HUDEP-2 (cell line): ENCODE results near the gene SNAP47.
"Not testable (repeated sequence)": the region's sequence is repeated elsewhere in the genome, so short reads cannot be mapped to it uniquely, and the experiment has no call there.

ENCODE experiments used
- DNase-seq, 76 experiments: peaks; one replicate each; lab custom pipeline; 2025; ENCODE audit not compliant: unreplicated experiment in 76 of 76; lab: John Stamatoyannopoulos, UW

The SNAP47 gene, protein sequence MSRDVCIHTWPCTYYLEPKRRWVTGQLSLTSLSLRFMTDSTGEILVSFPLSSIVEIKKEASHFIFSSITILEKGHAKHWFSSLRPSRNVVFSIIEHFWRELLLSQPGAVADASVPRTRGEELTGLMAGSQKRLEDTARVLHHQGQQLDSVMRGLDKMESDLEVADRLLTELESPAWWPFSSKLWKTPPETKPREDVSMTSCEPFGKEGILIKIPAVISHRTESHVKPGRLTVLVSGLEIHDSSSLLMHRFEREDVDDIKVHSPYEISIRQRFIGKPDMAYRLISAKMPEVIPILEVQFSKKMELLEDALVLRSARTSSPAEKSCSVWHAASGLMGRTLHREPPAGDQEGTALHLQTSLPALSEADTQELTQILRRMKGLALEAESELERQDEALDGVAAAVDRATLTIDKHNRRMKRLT

DNA sequence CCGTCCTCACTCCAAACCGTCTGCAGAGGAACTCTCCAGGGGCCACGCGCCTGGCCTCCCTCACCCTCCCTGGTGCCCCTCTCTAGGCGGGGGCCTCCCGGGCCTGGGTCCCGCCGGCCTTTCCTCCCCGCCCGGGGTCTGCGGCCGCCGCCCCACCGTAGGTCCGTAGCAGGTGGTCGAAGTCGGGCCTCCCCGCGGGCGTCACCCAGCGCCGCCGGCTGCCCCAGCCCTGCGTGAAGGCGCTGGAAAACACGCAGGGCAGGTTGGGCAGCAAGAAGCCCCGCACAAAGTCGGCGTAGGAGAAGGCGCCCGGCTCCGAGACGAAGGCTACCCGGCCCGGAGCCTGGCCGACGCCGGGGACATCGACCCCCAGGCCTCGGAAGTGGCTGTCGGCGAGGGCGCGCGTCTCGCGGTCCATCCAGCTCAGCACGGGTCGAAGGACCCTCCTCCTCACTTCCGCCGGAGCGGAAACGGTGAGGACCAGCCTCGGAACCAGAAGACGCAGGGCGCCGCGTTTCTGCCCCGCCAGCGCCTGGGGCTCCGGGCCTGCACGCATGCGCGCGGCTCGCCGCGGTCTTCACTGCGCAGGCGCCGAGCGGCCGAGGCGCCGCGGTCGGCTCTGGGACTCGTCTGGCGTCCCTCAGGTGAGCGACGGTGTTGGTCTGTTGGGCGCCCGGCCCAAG is at the start of gene SNAP47, which contains the start of gene JMJD4:
Gene SNAP47, plus strand, starts transcription at position 580 of the 683 bp plus-strand sequence. CDS start 12,302 bp downstream, outside the sequence.
Gene JMJD4, minus strand, starts transcription at position 447 of the 683 bp plus-strand sequence. Its CDS starts 29 bp downstream, at position 418.
- DNase-seq = peak in 74 of 76 experiments; percentile 29 to 94 (median 82)

DNA sequence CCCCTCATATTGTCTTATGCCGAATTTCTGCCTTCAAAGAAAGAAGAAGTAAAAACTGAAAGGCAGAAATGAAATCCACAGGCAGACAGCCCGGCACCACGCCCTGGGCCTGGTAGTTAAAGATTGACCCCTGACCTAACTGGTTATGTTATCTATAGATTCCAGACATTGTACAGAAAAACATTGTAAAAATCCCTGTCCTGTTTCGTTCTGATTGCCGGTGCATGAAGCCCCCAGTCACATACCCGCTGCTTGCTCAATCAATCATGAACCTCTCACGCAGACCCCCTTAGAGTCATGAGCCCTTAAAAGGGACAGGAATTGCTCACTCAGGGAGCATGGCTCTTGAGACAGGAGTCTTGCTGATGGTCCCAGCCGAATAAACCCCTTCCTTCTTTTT is 49.4 kb upstream of the SNAP47 start:
- DNase-seq = peak in 1 of 76 experiments; percentile 0

- DNase-seq = no peak
Measured at GRCh38 chr1:227697321-227697864, 37.8 kb upstream of the SNAP47 start.

DNA sequence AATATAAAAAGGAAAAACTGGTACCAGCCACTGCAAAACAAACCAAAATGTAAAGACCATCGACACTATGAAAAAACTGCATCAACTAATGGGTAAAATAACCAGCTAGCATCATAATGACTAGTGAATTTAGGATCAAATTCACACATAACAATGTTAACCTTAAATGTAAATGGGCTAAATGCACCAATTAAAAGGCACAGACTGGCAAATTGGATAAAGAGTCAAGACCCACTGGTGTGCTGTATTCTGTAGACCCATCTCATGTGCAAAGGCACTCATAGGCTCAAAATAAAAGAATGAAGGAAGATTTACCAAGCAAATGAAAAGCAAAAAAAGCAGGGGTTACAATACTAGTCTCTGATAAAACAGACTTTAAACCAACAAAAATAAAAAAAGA is 33.6 kb upstream of the SNAP47 start:
- not testable (repeated sequence) for DNase-seq

DNA sequence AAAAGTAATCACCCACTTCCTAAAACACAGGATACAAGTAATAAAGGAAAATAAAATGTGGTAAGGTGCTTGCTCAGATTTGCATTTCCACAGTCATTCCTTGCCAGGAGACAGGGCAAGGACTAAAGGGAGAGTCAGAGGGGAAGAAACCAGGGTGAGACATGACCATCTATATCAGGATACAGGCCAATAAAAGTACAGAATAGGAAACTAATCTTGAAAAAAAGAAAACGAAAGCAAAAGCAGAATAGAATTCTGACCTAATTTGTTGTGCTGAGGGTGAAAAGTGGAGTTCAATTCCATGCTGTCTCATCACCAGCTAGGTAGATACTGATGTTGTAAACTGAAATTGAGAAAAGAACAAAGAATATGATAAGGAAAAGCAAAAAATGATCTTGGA is 27.4 kb upstream of the SNAP47 start:
- DNase-seq = no peak

DNA sequence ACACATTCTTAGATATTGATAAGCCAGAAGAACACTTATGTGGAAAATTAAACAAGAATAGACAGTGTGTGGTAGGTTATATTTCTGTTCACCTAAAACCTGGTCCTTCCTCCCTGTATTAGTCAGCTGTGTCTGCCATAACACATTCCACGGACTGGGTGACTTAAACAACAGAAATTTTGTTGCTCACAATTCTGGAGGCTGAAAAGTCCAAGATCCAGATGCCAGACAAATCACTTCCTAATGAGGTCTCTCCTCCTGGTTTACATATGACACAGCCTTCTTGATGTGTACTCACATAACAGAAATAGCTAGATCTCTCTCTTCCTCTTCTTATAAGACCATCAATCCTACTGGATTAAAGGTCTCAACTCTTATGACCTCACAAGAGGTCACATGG is 25.8 kb upstream of the SNAP47 start:
- no peak for DNase-seq

GRCh38 chr1:227710474-227710873 is 24.8 kb upstream of the SNAP47 start:
- DNase-seq = not testable (repeated sequence)

DNA sequence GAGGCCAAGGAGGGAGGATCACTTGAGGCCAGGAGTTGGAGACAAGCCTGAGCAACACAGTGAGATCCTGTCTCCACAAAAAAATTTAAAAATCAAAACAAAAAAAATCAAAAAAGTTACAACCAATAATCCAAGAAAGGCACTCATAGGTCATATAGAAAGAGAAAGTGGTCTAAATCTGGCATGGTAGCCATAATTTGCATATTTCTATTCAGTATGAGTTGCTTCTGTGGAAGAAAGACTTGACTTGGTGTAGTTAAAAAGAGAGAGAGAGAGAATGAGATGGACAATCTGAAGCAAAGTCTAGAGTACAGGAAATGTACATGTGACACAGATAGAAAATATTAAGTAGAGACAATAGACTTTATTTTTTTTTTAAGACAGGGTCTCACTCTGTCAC is 22.6 kb upstream of the SNAP47 start:
- DNase-seq = no peak

GRCh38 chr1:227718932-227719331 is 16.3 kb upstream of the SNAP47 start:
- DNase-seq = no peak

DNA sequence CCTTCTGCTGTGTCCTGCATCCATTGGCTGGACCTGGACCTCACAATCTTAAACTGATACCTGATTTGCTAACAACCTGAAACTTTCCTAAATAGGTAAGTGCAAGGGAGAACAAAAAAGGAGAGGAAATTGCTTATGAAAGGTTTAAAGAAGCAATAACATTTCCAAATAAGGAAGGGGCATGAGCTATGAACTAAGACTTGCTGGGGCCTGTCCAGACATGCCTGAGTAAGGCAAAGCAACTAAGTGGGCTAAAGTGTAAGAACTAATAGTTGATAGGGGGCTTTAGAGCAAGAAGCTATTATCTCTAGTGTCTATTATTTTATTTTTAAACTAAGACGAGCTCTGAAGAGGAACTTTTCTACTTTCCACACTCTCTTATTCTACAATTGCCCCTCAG is 11.8 kb upstream of the SNAP47 start:
- no peak for DNase-seq

DNA sequence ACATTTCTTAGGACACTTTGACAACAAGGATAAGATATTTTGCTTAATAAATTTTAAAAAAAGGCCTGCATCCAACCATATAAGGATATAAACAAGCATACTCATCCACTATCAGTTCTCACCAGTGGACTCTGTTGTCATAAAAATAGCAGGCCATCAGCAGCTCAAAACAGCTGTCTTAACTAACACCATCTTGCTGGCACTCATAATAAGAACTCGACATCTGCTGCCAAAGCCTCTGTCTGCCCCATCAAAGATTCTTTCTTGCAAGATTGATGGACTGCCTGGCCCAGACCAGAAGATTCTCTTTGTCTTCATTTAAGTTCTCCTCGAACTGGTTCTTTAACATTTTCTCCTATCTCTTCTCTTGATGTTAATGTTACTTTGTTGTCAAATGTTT is 10.2 kb upstream of the SNAP47 start:
- no peak for DNase-seq

- DNase-seq = no peak
Measured at GRCh38 chr1:227726318-227726717, 8.9 kb upstream of the SNAP47 start.

DNA sequence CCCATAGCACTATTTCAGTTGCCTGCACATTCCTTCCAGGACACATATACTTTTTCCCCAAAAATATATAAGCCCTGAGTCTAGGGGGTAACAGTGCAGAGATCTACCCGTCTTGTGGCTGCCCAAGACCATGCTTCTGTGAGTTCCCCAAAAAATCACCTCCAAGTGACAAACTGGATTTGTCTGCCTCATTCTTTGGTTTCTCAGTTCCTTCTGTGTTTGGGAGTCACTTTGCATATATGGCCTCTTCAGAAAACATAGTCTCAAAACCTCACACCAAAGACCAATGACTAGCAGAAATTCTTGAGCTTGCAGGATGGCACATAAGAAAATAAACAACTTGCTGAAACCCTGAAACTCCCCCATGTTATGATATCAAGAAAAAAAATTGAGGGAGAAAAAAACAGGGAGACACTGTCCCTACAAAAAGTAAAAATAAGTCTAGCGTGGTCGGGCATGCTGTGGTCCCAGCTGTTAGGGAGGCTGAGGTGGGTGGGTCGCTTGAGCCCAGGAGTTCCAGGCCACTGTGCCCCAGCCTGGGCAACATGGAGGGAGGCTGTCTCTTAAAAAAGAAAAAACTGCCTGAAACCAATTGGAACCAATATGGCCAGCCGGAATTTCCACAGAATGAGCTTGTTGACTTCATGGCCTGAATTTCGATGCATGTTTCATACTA is 8.2 kb upstream of the SNAP47 start:
- no peak for DNase-seq

DNA sequence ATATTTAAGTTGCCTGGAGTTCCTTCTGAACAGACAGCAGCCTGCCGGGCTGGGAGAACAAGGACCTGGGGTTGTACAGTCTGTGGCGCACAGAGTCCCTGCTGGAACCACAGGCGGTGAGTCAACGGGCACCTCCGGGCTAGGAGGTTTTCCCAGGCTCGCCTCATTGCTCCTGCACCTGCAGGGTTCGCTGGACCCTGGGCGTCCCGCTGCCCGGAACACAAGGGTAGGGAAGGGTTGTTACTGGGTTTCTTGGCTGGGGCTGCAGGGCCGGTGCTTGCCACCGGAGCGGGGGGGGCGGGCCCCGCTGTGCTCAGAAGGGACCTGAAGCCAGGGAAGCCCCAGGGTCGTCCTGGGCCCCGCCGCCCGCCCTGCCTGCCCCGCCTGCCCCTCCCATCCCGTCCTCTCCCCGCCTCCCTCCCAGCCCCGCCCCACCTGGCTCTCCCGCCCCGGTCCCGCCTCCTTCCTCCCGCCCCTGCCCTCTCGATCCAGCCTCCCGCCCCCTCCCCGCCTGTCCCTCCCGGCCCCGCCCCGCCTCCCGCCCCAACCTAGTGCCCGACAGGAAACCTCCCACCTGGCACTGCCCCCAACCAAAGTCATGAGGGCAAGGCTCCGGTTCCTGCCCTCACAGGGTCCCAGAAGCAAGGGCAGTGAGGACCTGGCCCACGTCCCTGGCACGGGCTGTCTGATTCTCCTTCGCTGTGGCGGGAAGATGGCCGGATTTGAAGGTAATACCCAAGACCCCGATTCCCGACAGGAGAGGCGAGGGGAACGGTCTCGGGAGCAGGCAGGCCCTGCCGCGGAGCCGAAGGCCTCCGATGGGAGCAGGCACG is 7.0 kb upstream of the SNAP47 start:
- DNase-seq = peak in 54 of 76 experiments; percentile 9 to 82 (median 64)

GRCh38 chr1:227728892-227729143 is 6.4 kb upstream of the SNAP47 start:
- peak in 1 of 76 experiments; percentile 33 for DNase-seq

DNA sequence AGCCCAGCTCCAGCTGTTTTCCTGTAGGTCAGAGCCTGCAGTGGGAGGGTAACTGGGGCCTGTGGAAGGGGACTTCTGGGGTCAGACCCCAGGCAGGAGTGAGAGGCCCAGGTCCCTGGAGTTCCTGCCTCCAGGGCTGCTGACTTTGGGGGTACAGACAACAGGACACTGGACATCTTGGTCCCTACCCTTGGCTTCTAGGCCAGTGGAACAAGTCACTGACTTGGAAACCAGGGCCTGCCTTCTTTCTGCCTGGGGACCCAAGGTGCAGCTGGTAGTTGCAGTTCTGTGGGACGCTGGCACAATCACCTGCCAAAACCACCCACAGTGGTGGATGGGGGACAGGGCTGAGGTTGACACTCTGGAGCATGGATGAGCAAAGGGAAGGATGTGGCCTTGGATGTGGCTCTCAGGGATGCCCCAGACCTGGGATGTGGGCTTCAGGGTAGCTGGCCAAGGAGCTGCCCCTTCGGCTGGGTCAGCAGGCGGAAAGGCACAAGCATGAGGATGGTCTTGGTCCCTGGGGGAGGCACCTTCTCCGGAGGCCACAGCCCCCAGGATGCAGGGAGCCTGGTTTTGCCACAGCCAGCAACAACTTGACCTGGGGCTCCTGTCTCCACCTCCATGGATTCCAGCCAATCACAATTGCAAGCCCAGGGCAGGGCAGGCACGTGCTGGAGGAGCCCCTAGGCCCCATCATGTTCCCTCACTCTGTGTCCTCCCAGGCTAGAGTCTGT is 5.9 kb upstream of the SNAP47 start:
- DNase-seq = peak in 16 of 76 experiments; percentile 4 to 52 (median 26)

DNA sequence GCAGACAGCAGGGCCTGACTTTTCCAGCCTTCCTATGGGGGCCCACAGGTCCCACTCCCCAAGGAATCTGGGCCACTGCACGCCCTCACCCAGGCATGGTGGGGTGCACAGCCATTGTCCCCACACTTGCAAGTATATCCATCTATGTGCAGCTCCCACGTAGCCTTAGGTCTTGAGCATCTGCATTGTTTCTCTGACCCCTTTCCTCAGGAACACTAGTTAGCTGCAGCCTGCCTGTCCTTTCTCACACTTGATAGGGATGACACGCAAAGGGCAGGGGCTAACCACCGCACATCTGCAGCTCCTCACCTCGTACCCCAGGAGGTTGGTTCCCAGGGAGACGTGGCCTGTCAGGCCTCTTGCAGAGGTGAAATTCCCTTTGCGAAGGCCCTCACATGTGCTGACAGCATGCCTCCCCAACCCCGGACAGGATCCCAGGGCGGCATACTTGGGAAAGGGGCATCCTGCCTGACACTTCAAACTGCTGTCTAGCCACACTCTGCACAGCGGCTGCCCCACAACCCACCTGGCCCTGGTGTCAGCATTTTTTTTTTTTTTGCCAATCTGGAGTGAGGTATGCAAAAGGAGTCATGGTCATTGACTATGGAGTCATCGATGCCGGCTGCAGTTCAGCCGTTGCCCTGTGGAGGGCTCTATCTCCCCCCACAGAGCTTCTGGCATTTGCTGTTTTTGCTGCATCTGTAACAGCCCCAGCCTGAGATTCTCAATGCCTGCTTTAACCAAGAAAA is 5.2 kb upstream of the SNAP47 start:
- DNase-seq = peak in 54 of 76 experiments; percentile 12 to 69 (median 38)

- no peak for DNase-seq
Measured at GRCh38 chr1:227730630-227731151, 4.5 kb upstream of the SNAP47 start.

DNA sequence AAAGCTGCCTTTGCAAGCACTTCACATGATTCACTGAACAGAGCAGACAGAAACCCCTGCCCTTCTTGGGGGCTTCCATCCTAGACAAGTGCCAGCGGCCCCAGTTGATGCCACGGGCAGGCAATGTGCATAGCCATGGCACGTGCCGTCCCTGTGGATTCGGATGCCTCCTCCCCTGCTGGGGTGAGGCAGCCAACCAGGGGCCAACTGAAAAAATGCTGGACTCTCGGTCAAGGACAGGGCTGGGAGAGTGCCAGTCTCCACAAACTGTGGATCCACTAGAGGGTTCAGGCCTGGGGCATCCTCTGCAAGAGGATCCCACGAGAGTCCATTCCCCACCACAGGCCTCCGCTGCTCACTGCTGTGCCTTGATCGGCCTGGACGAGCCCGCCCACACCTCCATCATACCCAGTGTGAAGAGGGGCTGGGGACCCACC is 4.0 kb upstream of the SNAP47 start:
- no peak for DNase-seq
